Measurements from ENCODE around the gene AKNA.

AKNA gene

GRCh38 chr9:114409842-114410241 is 22.1 kb upstream of the AKNA start:
- no peak for DNase-seq (ENCODE audit: low read depth)
- H3K4me3 ChIP-seq (ENCODE audit: low read depth, low read length): no peak overlapping the region
- TF ChIP-seq CTCF (IDR thresholded peaks at IDR 0.05; ENCODE audit: insufficient read depth, low read depth, low read length, missing control alignments): no peak

- no peak overlapping the region for H3K4me3 ChIP-seq (ENCODE audit: low read depth, low read length)
- no peak for TF ChIP-seq CTCF (IDR thresholded peaks at IDR 0.05; ENCODE audit: insufficient read depth, low read depth, low read length, missing control alignments)
- DNase-seq (ENCODE audit: low read depth): peak; percentile 60
Measured at GRCh38 chr9:114409103-114409780, 21.5 kb upstream of the AKNA start.

GRCh38 chr9:114408645-114409044 is 20.9 kb upstream of the AKNA start:
- TF ChIP-seq CTCF (IDR thresholded peaks at IDR 0.05; ENCODE audit: insufficient read depth, low read depth, low read length, missing control alignments): no peak
- no peak overlapping the region for H3K4me3 ChIP-seq (ENCODE audit: low read depth, low read length)
- DNase-seq (ENCODE audit: low read depth): no peak

- TF ChIP-seq CTCF (IDR thresholded peaks at IDR 0.05; ENCODE audit: insufficient read depth, low read depth, low read length, missing control alignments): no peak
- no peak for DNase-seq (ENCODE audit: low read depth)
- H3K4me3 ChIP-seq (ENCODE audit: low read depth, low read length): no peak overlapping the region
Measured at GRCh38 chr9:114407889-114408288, 20.1 kb upstream of the AKNA start.

GRCh38 chr9:114406441-114406840 is 18.7 kb upstream of the AKNA start:
- DNase-seq (ENCODE audit: low read depth): no peak
- no peak for TF ChIP-seq CTCF (IDR thresholded peaks at IDR 0.05; ENCODE audit: insufficient read depth, low read depth, low read length, missing control alignments)

GRCh38 chr9:114405294-114406034 is 17.7 kb upstream of the AKNA start:
- no peak overlapping the region for H3K4me3 ChIP-seq (ENCODE audit: low read depth, low read length)
- peak; percentile 85 for DNase-seq (ENCODE audit: low read depth)
- TF ChIP-seq CTCF (IDR thresholded peaks at IDR 0.05; ENCODE audit: insufficient read depth, low read depth, low read length, missing control alignments): peak; percentile 80

More at GRCh38 chr9:114406441-114406840, 18.7 kb upstream of the AKNA start:
- H3K4me3 ChIP-seq (ENCODE audit: low read depth, low read length): no peak overlapping the region

Data from GM12865 (cell line).